ENCODE data around the gene MYO18B. TPM values are rescaled to one million over a fixed set of nuclear protein-coding genes. Genes with fewer than 3 reads are reported as not detected.

The MYO18B gene
- total and polyA plus RNA-seq, 2 donors (not counting 3 experiments of a cell fraction or from before 2014, with no cell fraction given), result 0.01 TPM; not detected in 1

GRCh38 chr22:25875461-25875860 lies 133.5 kb downstream of the MYO18B start:
- FAIRE-seq, result no peak
- H3K4me1 ChIP-seq (ENCODE audit: control insufficient read depth, extremely low read depth, insufficient read depth, low read length), result no peaks in the 10 kb centered on the region
- no peaks in the 10 kb centered on the region for H3K79me2 ChIP-seq (ENCODE audit: control insufficient read depth, insufficient read depth, low read length)
- H3K4me3 ChIP-seq (replicated peaks in 1 of 3; ENCODE audit: insufficient read depth in 1 of 3, low read depth in 1 of 3, low read length in 3 of 3), result no peak overlapping the region
- intact Hi-C loops (cut with micrococcal nuclease), result no loop called here
- dilution Hi-C loops (cut with MboI; ENCODE audit: extremely low pct_ligation_motif_present, low sequenced_read_pairs), result no loop called here
- no peaks in the 10 kb centered on the region for H4K20me1 ChIP-seq (replicated peaks; ENCODE audit: control insufficient read depth, extremely low read depth, insufficient read depth, low read length)
- H3K4me2 ChIP-seq (ENCODE audit: insufficient read depth, low read length), result no peak overlapping the region
- no peak for TF ChIP-seq POLR2AphosphoS5 (IDR thresholded peaks at IDR 0.05; ENCODE audit: insufficient read depth, low read depth, low read length)
- TF ChIP-seq MAX (IDR thresholded peaks at IDR 0.05; ENCODE audit: insufficient read depth, insufficient read length), result no peak
- TF ChIP-seq JUN (IDR thresholded peaks at IDR 0.05; ENCODE audit: borderline replicate concordance, insufficient read depth, insufficient read length, low read depth), result no peak
- no peak for TF ChIP-seq FOS (IDR thresholded peaks at IDR 0.05; ENCODE audit: borderline replicate concordance, insufficient read depth, low read length)
- no peak for TF ChIP-seq POLR2A (IDR thresholded peaks at IDR 0.05; ENCODE audit: low read depth, low read length)
- TF ChIP-seq GATA2 (IDR thresholded peaks at IDR 0.05; ENCODE audit: insufficient read depth, insufficient read length, low read depth, low read length), result no peak
- TF ChIP-seq MYC (IDR thresholded peaks at IDR 0.05; ENCODE audit: low read depth, low read length), result no peak
- TF ChIP-seq EZH2 (IDR thresholded peaks at IDR 0.05; ENCODE audit: borderline replicate concordance, low read depth, low read length, severe bottlenecking), result no peak
- no peak for TF ChIP-seq CTCF (IDR thresholded peaks at IDR 0.05; ENCODE audit: extremely low read depth in 1 of 2, insufficient read depth in 1 of 2, low read depth in 1 of 2, low read length in 2 of 2)
- H3K27me3 ChIP-seq (ENCODE audit: control insufficient read depth in 2 of 2, insufficient read depth in 2 of 2, low read length in 2 of 2), result no peaks in the 10 kb centered on the region
- H3K36me3 ChIP-seq (ENCODE audit: control insufficient read depth in 2 of 2, extremely low read depth in 1 of 2, insufficient read depth in 2 of 2, low read length in 2 of 2), result no peaks in the 10 kb centered on the region
- H3K9me3 ChIP-seq (replicated peaks; ENCODE audit: control insufficient read depth, insufficient read depth, low read length), result no peaks in the 10 kb centered on the region
- no peak overlapping the region for H3K9ac ChIP-seq (replicated peaks; ENCODE audit: extremely low read depth, insufficient read depth, low read length)
- BruUV-seq (replicated peaks), result no TSS peak
- H2AFZ ChIP-seq (ENCODE audit: low read depth, low read length), result no peak overlapping the region
- CTCF ChIA-PET, result no interaction called here
- no peak overlapping the region for H3K27ac ChIP-seq (ENCODE audit: insufficient read depth, low read depth, low read length)
- no peaks in the 10 kb centered on the region for H3K9me1 ChIP-seq (replicated peaks; ENCODE audit: control insufficient read depth, extremely low read depth, insufficient read depth, low read length)
- POLR2A ChIA-PET, result no interaction called here
- DNase-seq (ENCODE audit: low read depth, low spot score), result no peak

Data from endothelial cell of umbilical vein (primary cell).